GM18907 (cell line): ENCODE data around the gene DACT2.
"Not testable (repeated sequence)": the region's sequence is repeated elsewhere in the genome, so short reads cannot be mapped to it uniquely, and the experiment has no call there.

Experiments used
- ATAC-seq: cut with Tn5 transposase; IDR thresholded peaks from one replicate; pipeline ENCODE4 v1.9.1; 2021; ENCODE audit warnings: mild to moderate bottlenecking, moderate library complexity; ENCODE audit not compliant: unreplicated experiment

DACT2 gene

GRCh38 chr6:168283686-168284025 is 35.9 kb downstream of the DACT2 start:
- no peak for ATAC-seq

- no peak for ATAC-seq
These were observed 36.4 kb downstream of the DACT2 start for GRCh38 chr6:168282985-168283685.

DNA sequence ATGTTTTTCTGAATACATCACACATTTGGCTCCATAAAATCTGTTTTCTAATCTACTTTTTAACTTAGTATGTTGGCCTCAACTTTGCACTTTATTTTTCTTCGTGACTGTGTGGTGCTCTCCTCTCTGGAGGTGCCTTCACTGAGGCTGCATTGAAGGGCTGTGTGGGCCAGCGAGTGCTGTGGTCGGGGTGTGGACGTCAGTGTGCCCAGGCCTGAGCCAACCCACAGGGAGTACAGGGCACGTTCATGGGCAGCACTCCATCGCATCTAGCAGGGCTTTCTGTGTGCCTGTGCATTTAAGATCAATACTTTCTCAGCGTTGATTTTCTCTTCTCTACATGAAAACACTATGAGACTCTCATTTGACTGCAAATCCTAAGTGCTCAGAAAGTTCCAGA is 37.8 kb downstream of the DACT2 start:
- ATAC-seq = no peak

DNA sequence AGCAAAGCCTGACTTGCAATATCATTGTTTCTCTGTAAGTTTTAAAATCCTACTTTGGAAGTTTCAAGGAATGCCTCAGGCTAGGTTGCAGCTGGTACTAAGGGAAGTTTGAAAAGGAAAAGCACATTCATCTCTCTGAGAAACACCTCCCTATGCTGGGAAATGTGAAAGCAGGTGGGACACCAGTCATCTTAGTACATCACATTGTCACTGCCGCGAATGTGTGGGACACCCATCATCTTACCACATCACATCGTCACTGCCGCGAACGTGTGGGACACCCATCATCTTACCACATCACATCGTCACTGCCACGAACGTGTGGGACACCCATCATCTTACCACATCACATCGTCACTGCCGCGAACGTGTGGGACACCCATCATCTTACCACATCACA is 38.3 kb downstream of the DACT2 start:
- not testable (repeated sequence) for ATAC-seq

- no peak for ATAC-seq
These were observed 38.7 kb downstream of the DACT2 start for GRCh38 chr6:168280899-168281245.

- ATAC-seq = no peak
These were observed 39.3 kb downstream of the DACT2 start for GRCh38 chr6:168280020-168280898.

DNA sequence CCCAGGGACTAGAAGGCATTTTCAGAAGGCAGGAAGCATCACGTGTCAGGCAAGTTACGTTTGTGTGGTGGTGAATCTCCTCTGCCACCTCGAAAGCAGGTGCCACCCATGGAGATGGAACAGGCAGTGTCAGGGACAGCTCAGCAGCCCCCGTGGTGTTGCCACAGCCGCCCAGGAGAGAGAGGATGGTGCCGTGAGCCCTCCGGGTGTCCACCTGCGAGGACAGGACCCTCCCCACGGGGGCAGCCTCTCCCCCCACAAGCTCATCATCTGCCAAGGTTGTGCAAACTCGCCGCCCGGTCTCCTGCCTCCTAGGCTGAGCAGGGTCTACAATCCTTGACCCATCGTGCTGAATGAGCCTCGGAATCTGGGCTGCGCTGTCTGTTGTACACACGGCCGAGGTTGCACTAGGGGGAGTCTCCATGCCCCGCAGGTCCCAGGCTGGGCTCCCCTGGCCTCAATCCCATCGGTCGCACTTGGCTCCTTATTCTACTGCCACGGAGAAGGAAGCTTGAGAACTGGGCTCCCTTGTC is 40.1 kb downstream of the DACT2 start:
- no peak for ATAC-seq

DNA sequence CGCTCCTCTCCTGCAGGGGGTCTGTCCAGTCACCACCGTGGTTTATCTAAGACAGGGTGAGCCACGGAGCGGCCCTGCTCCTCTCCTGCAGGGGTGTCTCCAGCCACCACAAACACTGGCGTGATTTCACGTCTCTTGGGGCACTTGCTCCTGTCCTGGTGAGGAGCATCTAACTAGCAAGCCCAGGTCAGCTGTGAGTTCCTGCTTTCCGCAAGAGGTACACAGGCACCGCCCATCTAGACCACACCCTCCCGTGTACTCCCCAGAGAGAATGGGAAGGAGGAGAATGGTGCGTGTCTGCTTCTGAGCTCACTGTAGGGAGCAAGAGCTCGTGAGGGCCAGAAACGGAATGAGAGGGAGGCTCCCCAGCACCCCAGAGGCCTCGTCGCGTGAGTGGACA is 40.7 kb downstream of the DACT2 start:
- ATAC-seq = no peak

GRCh38 chr6:168277274-168277669 is 42.3 kb downstream of the DACT2 start:
- ATAC-seq = no peak

DNA sequence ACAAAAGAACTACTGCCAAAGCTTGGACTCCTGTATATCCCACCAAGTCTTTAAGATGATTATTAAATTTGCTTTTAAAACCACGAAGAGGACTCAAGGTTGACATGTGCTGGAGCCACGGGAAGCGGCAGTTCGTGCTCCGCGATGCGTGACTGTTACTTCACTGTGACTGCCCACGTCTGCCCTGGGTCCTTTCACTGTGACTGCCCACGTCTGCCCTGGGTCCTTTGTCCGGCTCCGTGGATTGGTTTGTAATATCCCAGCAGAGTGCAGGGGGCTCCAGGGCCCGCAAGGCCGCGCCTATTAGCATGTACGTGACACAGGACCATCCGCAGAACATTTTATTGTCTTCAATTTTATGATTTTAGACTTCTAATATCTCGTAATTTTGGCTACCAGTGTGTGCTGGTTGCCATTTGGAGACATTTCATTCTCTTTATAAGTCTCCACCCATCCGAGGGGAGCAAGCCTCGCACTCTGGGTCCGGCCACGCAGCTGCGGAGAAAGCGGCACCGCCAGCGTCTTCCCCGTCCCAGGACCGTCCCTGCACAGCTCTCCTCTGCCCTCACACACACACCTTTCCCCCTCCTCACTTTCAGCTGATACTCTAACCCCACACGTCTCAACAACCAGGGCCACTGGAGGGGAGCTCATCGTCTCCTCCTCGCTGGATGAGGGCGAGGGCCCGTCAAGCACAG is 42.9 kb downstream of the DACT2 start:
- ATAC-seq = no peak

DNA sequence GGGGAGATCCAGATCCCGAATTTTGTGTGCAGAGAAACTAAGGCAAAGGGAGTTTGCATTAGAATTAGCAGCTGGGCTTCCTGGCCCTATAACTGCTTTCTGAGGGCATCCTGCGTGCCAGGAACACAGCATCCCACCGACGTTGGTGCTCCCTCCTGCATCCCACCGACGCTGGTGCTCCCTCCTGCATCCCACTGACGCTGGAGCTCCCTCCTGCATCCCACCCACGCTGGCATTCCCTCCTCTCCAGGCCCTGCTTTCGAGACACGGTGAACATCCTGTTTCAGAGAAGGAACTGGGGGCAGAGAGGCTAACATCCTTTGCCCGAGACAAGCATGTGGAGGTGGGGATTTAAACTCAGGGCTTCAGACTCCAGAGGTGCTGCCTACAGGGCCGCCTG is 44.4 kb downstream of the DACT2 start:
- ATAC-seq = no peak

DNA sequence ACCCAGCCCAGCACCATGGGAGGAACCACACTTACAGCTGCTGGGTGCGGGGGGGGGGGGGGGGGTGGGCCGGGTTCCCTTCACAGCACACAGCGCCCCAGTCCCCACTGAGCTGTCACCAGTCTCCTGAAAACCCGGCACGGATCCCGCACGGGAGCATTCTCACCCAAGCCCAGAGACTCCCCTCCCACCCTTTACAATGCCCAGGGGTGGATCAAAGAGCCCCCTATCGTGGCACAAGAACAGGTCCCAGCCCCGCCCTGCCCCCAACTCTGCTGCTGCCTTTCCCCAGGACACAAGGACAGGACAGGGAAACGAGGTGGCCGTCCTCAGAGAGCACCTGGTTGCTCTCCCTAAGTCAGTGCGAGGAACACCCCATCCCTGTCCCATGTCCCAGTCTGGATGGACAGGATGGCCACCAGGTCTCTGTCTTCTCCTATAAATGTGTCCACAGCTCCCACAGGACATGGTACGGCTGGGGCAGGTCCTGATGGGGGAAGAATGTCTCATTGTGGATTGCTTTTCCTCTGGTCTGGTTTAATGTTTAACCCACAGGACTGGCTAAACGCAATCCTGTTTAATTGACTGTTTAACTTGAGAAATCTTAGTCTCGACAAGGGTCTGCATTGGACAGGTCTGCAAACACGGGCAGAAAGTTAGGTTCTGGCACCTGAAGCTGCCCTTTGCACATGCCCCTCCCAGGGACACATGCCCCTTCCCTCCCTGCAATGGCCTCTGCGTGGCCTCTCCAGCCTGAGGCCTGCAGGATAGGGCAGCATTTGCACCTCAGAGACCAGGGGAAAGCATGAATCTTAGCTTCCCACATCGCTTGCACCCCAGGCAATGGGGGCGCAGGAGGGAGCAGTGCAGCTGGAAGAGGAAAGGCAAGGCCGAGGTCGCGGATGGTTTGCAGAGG is 45.3 kb downstream of the DACT2 start:
- no peak for ATAC-seq

GRCh38 chr6:168273441-168274036 is 46.0 kb downstream of the DACT2 start:
- no peak for ATAC-seq

DNA sequence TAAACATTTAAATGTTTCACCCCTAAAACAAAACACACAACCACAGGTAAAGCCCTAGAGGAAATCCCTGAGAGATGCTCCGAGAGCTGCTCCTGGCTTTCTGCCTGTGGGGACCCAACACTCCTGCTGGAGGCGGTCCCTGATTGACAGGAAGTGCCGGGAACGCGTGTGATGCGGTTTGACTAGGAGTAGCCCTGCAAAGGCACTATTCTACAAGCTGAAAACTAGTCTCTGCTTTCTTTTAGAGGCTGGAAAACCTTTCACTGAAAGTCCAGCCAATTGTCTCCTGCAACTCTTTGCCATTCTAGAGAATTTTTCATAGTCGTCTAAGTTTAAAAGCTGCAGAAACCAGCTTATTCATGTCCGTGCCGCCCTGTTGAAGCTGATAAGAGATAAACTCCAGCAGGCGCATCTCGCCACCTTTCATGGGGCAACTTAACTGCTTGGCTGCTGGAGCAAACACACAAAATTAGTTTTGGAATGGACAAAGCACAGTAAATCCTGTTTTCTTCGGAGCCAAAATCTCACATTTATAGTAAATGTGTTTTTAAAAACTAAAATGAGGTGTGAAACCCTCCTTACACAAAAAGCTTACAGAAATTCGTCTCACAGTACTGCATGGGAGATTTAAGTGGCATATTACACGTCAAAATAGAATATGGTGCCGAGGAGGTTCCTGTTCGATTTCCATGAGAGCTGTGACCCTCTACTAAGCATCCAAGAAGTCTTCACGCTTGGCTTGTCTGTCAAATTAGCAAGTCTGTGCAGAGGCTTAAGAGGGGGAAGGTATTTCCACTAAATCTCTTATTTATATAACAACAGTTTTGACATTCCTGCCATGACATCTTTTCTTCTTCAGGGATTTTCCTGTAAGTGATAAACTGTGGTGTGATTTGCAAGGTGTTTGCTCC is 46.9 kb downstream of the DACT2 start:
- no peak for ATAC-seq

DNA sequence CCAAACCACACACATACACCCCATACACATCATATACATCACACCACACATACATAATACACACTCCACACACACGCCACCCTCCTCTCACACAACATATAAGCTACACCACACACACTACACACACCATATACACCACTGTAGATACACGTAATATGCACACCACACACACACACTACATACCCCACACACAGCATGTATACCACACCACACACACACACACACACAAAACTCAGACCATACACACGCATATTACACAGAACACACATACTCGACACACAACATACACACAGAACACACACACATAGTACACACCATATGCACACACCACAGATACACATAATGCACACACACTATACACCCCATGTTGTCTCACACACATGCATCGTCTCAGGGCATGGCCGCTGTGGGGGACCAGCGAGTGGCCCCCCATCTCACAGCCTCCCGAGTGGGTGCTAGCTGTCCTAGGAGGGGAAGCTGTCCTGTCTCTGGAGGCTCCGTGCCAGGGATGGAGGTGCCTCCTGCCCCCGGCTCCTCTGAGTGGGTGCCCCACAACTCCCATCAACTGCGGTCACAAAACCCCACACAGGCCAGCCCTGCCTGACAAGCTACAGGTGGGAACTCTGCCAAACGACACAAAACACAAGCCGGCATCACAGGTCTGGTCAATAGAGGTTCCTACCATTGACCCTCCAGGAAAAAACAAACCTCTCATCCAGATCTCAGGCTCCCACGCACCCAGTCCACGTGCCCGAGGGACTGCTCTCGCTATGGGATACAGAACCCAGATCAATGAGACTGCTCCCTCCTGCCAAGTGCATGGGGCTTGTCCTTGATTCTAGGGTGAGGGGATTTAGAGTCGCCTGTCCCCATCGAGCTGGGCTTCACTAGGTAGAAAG is 49.1 kb downstream of the DACT2 start:
- no peak for ATAC-seq

DNA sequence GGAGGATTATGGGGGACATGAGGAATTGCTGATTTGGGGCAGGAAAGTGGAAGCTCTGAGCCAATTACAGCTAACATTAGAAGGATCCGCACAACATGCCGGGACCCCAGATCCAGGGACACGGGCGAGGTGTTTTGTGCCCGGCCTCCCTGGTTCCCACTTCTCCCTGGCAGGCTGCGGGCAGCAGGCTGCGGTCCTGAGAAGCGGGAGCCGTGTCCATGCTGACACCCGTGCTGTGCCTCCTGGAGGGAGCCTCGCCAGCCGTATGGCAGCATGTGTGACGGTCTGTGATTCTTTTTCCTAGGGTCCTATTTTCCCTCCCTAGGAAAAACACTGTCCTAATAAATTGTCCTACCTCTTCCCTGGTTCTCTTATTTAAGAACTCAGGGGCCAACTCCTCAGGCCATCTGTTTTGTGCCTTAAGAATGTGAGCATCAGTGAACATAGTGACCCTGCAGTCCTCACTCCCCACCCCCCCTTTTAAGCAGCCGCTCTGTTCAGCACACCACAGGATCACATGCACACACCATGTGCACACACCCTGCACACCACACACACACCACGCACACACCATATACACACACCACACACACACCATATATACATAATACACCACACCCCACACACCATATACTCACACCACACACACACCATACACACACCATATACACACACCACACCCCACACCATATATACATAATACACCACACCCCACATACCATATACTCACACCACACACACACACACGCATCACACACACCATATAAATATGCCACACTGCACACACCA is 49.9 kb downstream of the DACT2 start:
- no peak for ATAC-seq

DNA sequence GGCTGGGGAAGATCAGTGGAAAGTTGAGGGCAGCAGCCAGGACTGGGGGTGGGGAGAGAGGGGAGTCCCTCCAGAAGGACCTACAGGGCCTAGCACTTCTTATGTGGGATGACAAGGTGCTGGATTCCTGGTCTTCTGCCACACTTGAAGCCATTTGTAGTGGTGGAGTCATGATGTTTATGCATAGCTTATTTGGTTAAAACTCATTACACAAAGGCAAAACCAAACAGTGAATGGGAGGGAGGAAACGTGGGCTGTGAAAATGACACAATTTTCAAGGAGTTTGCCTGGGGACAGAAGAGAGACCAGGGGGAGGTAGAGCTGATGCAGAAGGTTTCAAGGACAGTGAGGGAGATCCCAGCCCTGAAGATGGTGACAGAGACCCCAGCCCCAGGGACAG is 50.8 kb downstream of the DACT2 start:
- no peak for ATAC-seq
